Measurements from ENCODE around the gene C2orf74.
"Not testable (repeated sequence)": the region's sequence is repeated elsewhere in the genome, so short reads cannot be mapped to it uniquely, and the experiment has no call there.

The C2orf74 gene

GRCh38 chr2:61161888-61162287 is at the start of gene C2orf74:
C2orf74 (plus strand) TSS chr2:61162188; CDS start chr2:61162515, 327 bp downstream.
- DNase-seq: no peak

DNA sequence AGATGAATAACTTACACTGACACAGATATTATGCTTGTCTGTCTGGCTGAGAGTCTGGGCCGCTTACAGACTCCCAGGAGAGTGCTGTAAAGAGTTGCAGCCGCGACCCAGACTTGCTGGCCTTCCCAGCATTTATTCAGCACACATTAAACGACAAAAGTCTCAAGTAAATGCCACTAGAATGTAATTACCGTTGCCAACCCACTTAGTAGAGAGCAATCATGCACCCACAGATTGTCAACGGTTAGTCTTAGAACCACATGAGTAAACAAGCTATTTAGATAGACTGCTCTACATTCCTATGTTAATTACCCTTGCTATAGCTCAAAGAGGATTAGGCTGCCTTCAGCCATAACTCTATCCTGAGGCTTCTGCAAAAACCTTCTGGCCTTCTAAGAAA is 47.8 kb upstream of the C2orf74 start:
- peak in 1 of 3 experiments; percentile 74 for DNase-seq

GRCh38 chr2:61116302-61116701 is 45.7 kb upstream of the C2orf74 start:
- no peak for DNase-seq

- no peak for DNase-seq
These were observed 44.5 kb upstream of the C2orf74 start for GRCh38 chr2:61117534-61117933.

DNA sequence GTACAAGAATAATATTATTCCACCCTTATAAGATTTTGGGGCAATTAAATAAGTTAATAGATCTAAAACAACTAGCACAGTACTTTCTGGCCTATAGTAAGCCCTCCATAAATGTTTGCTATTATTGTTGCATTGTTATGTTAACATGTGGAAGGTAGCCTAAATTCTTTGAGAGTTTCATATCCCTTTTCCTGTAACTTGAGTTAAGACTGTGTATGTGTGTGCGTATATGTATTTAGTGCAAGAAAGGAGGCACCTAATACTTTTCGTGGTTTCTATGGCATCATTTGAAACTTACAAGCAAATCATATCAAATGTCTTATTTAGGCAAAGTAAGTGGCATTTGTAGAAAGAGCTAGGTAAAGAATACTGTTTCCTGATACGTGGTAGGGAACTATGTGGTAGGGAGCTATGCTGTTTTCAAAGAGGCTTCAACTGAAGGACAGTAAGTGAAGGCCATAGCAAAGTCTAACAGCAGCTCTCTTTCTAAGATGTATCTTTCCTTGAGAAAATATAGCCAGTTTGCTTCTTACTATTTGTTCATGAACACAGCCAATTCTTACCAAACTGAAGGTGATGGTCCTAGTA is 36.8 kb upstream of the C2orf74 start:
- no peak for DNase-seq

- peak in 1 of 3 experiments; percentile 40 for DNase-seq
These were observed 36.2 kb upstream of the C2orf74 start for GRCh38 chr2:61125798-61126197.

DNA sequence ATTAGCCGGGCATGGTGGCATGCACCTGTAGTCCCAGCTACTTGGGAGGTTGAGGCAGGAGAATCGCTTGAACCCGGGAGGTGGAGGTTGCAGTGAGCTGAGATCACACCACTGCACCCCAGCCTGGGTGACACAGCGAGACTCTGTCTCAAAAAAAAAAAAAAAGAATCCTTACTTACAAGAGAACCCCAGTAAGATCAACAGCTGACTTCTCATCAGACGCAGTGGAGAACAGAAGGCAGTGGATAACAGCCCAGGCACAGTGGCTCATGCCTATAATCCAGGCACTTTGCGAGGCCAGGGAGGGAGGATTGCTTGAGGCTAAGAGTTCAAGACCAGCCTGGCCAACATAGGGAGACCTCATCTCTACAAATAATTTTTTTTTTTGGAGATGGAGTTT is 33.9 kb upstream of the C2orf74 start:
- DNase-seq: not testable (repeated sequence)

GRCh38 chr2:61134141-61134540 is 27.8 kb upstream of the C2orf74 start:
- DNase-seq: no peak

GRCh38 chr2:61135510-61135909 is 26.5 kb upstream of the C2orf74 start:
- DNase-seq: peak in 1 of 3 experiments; percentile 47

GRCh38 chr2:61138859-61139258 is 23.1 kb upstream of the C2orf74 start:
- no peak for DNase-seq

- DNase-seq: no peak
These were observed 20.8 kb upstream of the C2orf74 start for GRCh38 chr2:61141151-61141550.

DNA sequence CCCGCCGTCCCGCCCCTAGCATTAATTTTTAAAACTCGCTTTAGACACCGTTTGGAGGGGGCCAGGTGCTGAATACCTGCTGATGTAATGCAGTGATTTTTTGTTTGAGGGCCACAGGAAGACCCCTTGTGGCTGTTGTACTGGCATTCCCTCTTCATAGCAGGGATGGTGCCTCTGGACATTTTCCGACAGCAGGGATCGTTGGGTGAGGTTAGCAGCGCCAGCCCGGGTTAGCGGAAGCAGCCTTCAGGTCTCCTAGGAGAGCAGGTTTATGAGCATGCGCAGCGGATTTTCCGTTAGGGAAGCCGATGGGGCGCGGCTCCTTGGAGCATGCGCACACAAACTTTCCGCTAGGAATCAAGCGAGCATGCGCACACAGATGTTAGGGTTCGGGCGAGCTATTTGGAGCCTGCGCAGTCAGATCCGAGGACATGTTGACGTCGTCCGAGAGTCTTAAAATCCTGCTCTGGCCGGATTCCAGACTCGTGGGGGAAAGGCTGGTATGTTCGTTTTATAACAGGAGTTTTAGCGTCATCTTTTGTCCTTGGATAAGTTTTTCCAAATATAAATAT is 17.2 kb upstream of the C2orf74 start:
- peak in 2 of 3 experiments; percentile 86 to 96 for DNase-seq

- DNase-seq: no peak
These were observed 16.0 kb upstream of the C2orf74 start for GRCh38 chr2:61145990-61146389.

- DNase-seq: not testable (repeated sequence)
These were observed 13.9 kb upstream of the C2orf74 start for GRCh38 chr2:61148091-61148490.

DNA sequence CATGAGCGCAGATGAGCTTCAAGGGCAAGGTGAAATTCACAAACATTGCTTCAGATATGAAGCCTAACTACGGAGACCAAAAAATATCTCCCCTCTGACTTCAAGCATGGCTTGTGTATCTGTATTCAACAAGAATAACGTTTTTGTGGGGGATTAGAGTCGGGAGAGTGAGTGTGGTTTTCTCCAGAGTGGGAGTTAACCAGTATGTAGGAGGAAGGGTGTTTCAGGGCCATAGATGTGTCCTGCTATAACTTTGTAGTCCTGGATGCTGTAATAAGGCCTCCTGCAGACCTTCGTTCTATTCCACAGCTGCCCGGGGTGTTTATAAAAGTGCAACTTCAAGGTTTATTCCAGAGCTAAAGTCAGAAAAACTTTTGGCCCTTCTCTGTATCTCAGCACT is 12.9 kb upstream of the C2orf74 start:
- DNase-seq: no peak

DNA sequence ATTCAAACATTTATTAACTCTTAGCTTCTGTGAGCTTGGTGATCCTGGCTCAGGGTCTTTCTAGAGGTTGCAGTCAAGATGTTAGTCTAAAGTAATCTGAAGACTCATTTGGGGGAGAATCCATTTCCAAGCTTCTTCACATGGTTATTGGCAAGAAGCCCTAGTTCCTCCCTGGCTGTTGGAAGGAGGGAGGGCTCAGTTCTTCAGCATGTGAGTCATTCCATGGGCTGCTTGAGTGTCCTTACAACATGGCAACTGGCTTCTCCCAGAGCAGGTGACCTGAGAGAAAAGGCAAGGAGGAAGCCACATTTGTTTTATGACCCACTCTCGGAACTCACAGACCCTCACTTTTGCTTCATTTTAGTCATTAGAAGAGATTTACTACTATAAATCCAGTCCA is 10.6 kb upstream of the C2orf74 start:
- no peak for DNase-seq

- no peak for DNase-seq
These were observed 4.5 kb upstream of the C2orf74 start for GRCh38 chr2:61157371-61158003.

GRCh38 chr2:61158356-61158955 is 3.5 kb upstream of the C2orf74 start:
- DNase-seq: no peak

GRCh38 chr2:61162721-61163120 is 733 bp downstream of the C2orf74 start:
- DNase-seq: no peak

DNA sequence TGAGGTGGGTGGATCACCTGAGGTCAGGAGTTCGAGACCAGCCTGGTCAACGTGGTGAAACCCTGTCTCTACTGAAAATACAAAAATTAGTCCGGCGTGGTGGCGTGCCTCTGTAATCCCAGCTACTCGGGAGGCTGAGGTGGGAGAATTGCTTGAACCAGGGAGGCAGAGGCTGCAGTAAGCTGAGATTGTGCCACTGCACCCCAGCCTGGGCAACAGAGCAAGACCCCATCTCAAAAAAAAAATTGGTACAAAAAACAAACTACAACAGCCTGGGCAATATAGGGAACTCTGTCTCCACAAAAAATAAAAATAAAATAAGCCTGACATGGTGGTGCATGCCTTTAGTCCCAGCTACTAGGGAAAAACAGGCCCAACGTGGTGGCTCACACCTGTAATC is 3.1 kb downstream of the C2orf74 start:
- DNase-seq: not testable (repeated sequence)

GRCh38 chr2:61165946-61166345 is 4.0 kb downstream of the C2orf74 start:
- DNase-seq: no peak

GRCh38 chr2:61167579-61167978 is 5.6 kb downstream of the C2orf74 start:
- no peak for DNase-seq

- DNase-seq: no peak
These were observed 10.7 kb downstream of the C2orf74 start for GRCh38 chr2:61172671-61173070.

- no peak for DNase-seq
These were observed 11.1 kb downstream of the C2orf74 start for GRCh38 chr2:61173116-61173515.

All from NCI-H1417 (cell line).